Activated B cell treated with CpG ODN at 0.5 μM for 24 hours (primary cell): ENCODE measurements around the gene TMEM45A. TPM values are rescaled to one million over a fixed set of nuclear protein-coding genes. Genes with fewer than 3 reads are reported as not detected.
"Not testable (repeated sequence)": the region's sequence is repeated elsewhere in the genome, so short reads cannot be mapped to it uniquely, and the experiment has no call there.

Source experiments
- ATAC-seq: fragments of 200-7000 bp; cut with Tn5 transposase; one replicate; pipeline ENCODE4 v1.10.0; 2021; ENCODE audit warnings: low read depth, mild to moderate bottlenecking, moderate library complexity
- CTCF ChIA-PET: fragments of 350-600 bp; sonication (Branson Sonifier 250); formaldehyde crosslinking; loops from one replicate; lab custom pipeline; 2021; ENCODE audit warnings: antibody characterized with exemption; lab: Charles Lee
- POLR2A ChIA-PET: fragments of 350-600 bp; sonication (Branson Sonifier 250); formaldehyde crosslinking; loops from one replicate; lab custom pipeline; 2021; ENCODE audit warnings: antibody characterized with exemption; lab: Charles Lee
- DNase-seq: peaks from one replicate; pipeline ENCODE4 v3.0.0; 2022
- H3K27ac Mint-ChIP-seq: one replicate; pipeline ENCODE4 v1.8.0; 2020; ENCODE audit warnings: mixed read lengths
- H3K27me3 Mint-ChIP-seq: one replicate; pipeline ENCODE4 v1.8.0; 2021; ENCODE audit warnings: mixed read lengths
- H3K36me3 Mint-ChIP-seq: one replicate; pipeline ENCODE4 v1.8.0; 2021; ENCODE audit warnings: low read depth, mixed read lengths
- H3K4me1 Mint-ChIP-seq: one replicate; pipeline ENCODE4 v1.8.0; 2021; ENCODE audit warnings: mixed read lengths
- H3K4me3 Mint-ChIP-seq: one replicate; pipeline ENCODE4 v1.8.0; 2020; ENCODE audit warnings: mild to moderate bottlenecking, mixed read lengths
- H3K9me3 Mint-ChIP-seq: one replicate; pipeline ENCODE4 v1.8.0; 2020; ENCODE audit warnings: mixed read lengths
- CTCF ChIP-seq: fragments of 200-600 bp; IDR thresholded peaks from one replicate; pipeline ENCODE4 v1.8.0; 2022; ENCODE audit warnings: antibody characterized with exemption, mild to moderate bottlenecking
- intact Hi-C: fragments of 100-400 bp; cut with micrococcal nuclease; formaldehyde crosslinking; loops from one replicate; pipeline ENCODE4 v1.15.1; 2024
- total RNA-seq: library from RNA; stranded (reverse); gene quantifications from 2 replicates; pipeline ENCODE4 v1.2.3, GENCODE V29; 2022

The TMEM45A gene
- total RNA-seq, 1 donor from 2014 or later: 0.13 TPM

DNA sequence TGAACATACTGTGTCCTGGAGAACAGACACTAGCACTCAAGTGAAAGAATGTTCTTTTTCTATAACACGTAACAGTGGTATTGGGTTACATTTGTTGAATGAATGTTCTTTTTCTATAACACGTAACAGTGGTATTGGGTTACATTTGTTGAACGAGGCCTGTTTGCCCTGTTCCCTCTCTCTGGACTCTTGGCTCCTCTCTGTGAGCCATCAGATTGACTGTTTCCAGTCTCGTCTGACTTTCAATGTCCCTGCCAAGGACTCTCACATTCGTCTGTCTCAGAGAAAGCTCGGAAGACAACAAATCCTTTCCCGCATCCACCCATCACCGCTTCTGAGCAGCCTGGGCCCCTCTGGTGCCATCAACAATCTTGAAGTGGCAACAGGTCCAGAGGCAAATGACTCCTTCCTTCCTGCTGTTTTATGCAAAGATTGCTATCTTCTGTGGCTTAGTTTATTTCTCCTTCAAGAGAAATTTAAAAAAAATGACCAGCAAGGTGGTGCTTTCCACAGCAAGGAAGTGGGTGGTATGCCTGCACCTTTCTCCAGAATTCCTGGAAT is 8.0 kb downstream of the TMEM45A start:
- intact Hi-C loops: no loop called here
- ChIA-PET CTCF (no interaction called here), POLR2A (no interaction called here)
- H3K4me3 Mint-ChIP-seq: no peak overlapping the region
- H3K27me3 Mint-ChIP-seq: peaks cover 18% of the 10 kb centered on the region
- no peaks in the 10 kb centered on the region for H3K9me3 Mint-ChIP-seq
- no peaks in the 10 kb centered on the region for H3K36me3 Mint-ChIP-seq
- ATAC-seq (no peak), DNase-seq (no peak)
- H3K4me1 Mint-ChIP-seq: peaks cover 8% of the 10 kb centered on the region
- TF ChIP-seq CTCF: no peak
- no peak overlapping the region for H3K27ac Mint-ChIP-seq

DNA sequence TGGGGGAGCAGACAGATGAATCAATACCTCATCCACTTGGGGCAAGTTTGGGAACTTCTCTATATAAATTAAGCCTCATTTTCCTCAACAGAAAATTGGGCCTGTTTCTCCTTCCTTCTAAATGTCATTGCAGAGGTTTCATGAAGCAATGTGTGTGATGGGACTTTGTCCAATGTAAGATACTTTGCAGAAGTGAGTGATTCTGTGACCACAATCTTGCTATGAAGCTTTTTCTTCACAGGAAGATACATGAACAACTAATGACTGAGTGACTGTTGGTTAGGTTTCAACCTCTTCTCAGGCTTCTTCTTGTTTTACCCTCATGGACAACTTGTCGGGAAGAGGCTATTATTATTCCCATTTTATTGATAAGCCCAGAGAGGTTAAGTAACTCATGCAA is 11.0 kb downstream of the TMEM45A start:
- TF ChIP-seq CTCF: no peak
- H3K4me3 Mint-ChIP-seq: no peak overlapping the region
- ATAC-seq (no peak), DNase-seq (no peak)
- POLR2A ChIA-PET: no interaction called here
- intact Hi-C loops: no loop called here
- no peaks in the 10 kb centered on the region for H3K36me3 Mint-ChIP-seq
- no peaks in the 10 kb centered on the region for H3K4me1 Mint-ChIP-seq
- no peak overlapping the region for H3K27ac Mint-ChIP-seq
- no peaks in the 10 kb centered on the region for H3K9me3 Mint-ChIP-seq
- peaks cover 26% of the 10 kb centered on the region for H3K27me3 Mint-ChIP-seq
- CTCF ChIA-PET: no interaction called here

GRCh38 chr3:100506355-100506754 is 13.9 kb downstream of the TMEM45A start:
- no peak overlapping the region for H3K4me3 Mint-ChIP-seq
- no peak for ATAC-seq
- no peak for DNase-seq
- peaks cover 31% of the 10 kb centered on the region for H3K27me3 Mint-ChIP-seq
- no peaks in the 10 kb centered on the region for H3K36me3 Mint-ChIP-seq
- no peaks in the 10 kb centered on the region for H3K4me1 Mint-ChIP-seq
- CTCF ChIA-PET: no interaction called here
- H3K27ac Mint-ChIP-seq: no peak overlapping the region
- TF ChIP-seq CTCF: no peak
- POLR2A ChIA-PET: no interaction called here
- intact Hi-C loops: no loop called here
- H3K9me3 Mint-ChIP-seq: peaks cover 3% of the 10 kb centered on the region

GRCh38 chr3:100509818-100510217 is 17.4 kb downstream of the TMEM45A start:
- H3K4me1 Mint-ChIP-seq: not testable (repeated sequence)

GRCh38 chr3:100516232-100516631 is 23.8 kb downstream of the TMEM45A start:
- H3K4me3 Mint-ChIP-seq: no peak overlapping the region
- no peaks in the 10 kb centered on the region for H3K9me3 Mint-ChIP-seq
- H3K36me3 Mint-ChIP-seq: no peaks in the 10 kb centered on the region
- ChIA-PET POLR2A (no interaction called here), CTCF (no interaction called here)
- no peak for TF ChIP-seq CTCF
- intact Hi-C loops: no loop called here
- no peak for DNase-seq
- ATAC-seq: no peak
- H3K27ac Mint-ChIP-seq: no peak overlapping the region
- no peaks in the 10 kb centered on the region for H3K4me1 Mint-ChIP-seq
- H3K27me3 Mint-ChIP-seq: no peaks in the 10 kb centered on the region

More at GRCh38 chr3:100509818-100510217, 17.4 kb downstream of the TMEM45A start:
- intact Hi-C loops, ATAC-seq, CTCF ChIA-PET, H3K27ac Mint-ChIP-seq, H3K36me3 Mint-ChIP-seq, H3K4me3 Mint-ChIP-seq, DNase-seq, H3K9me3 Mint-ChIP-seq, POLR2A ChIA-PET: not testable (repeated sequence)
- H3K27me3 Mint-ChIP-seq: peaks cover 24% of the 10 kb centered on the region

GRCh38 chr3:100516838-100517237 is 24.4 kb downstream of the TMEM45A start:
- Mint-ChIP-seq H3K27ac (no peak overlapping the region), H3K4me3 (no peak overlapping the region), H3K9me3 (no peaks in the 10 kb centered on the region), H3K36me3 (no peaks in the 10 kb centered on the region), H3K27me3 (no peaks in the 10 kb centered on the region), H3K4me1 (no peaks in the 10 kb centered on the region)
- intact Hi-C loops: no loop called here
- DNase-seq: no peak
- POLR2A ChIA-PET: no interaction called here
- no peak for TF ChIP-seq CTCF
- no peak for ATAC-seq
- CTCF ChIA-PET: no interaction called here
